ENCODE measurements around the gene CAMK1G.

DNA sequence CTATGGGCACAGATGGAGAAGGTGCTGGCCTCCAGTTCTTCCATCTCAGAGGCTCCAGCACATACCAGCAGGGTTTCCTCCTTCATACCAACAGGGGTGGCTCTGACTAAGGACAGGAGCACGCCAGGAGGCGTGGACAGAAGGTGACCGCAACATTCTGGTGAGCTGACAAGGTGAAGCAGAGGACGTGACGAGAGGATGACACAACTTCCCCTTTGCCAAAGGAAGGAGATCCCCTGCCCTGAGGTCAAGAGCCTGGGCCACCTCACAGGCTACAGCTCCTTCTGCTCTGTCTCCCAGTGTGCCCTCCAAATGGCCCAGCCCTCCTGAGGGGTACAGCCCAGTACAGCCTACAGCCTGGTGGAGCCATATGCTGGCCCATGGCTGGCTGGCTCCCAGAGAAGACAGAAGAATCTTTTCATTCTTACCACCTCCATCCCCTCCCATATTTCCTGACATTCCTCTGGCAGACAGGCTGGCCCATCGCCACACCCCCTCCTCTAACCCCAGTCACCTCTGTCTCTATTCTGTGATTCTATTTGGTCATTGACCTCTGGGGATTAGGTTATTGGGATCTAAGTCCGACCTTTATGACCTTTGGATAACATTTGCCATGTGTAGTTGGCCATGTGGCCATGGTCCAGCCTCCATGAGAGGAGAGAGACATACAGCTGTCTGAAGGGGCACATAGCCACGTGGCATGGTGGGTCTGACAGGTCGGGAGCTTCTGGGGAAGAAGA, 73.8 kb downstream of the CAMK1G start:
- TF ChIP-seq, protein P1, sequence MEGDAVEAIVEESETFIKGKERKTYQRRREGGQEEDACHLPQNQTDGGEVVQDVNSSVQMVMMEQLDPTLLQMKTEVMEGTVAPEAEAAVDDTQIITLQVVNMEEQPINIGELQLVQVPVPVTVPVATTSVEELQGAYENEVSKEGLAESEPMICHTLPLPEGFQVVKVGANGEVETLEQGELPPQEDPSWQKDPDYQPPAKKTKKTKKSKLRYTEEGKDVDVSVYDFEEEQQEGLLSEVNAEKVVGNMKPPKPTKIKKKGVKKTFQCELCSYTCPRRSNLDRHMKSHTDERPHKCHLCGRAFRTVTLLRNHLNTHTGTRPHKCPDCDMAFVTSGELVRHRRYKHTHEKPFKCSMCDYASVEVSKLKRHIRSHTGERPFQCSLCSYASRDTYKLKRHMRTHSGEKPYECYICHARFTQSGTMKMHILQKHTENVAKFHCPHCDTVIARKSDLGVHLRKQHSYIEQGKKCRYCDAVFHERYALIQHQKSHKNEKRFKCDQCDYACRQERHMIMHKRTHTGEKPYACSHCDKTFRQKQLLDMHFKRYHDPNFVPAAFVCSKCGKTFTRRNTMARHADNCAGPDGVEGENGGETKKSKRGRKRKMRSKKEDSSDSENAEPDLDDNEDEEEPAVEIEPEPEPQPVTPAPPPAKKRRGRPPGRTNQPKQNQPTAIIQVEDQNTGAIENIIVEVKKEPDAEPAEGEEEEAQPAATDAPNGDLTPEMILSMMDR (IDR thresholded peaks at IDR 0.05), result no peak
- no peak for TF ChIP-seq POLR2A (IDR thresholded peaks at IDR 0.05)
- TF ChIP-seq EP300 (IDR thresholded peaks at IDR 0.05), result no peak

All from ovary (tissue), 3 donors.